GM23338 (cell line): ENCODE data around the gene SEMA3E. TPM values are rescaled to one million over a fixed set of nuclear protein-coding genes. Genes with fewer than 3 reads are reported as not detected.

Experiments
- ATAC-seq: fragments of 200-7000 bp; cut with Tn5 transposase; 3 replicates; pipeline ENCODE4 v1.9.1; 2020
- DNase-seq: peaks from one replicate; pipeline ENCODE4 v3.0.0-alpha.2; 2015; ENCODE audit warnings: low spot score
- H2AFZ ChIP-seq: fragments of 200-600 bp; sonication (generic); 2 replicates; pipeline ENCODE4 v1.8.0; 2016; ENCODE audit warnings: antibody characterized with exemption, mild to moderate bottlenecking, moderate library complexity
- H3F3A ChIP-seq: fragments of 200-600 bp; sonication (generic); replicated peaks from 2 replicates; pipeline ENCODE4 v1.8.0; 2017; ENCODE audit warnings: antibody characterized with exemption, mixed run types, low read depth
- H3K27ac ChIP-seq: fragments of 200-600 bp; sonication (generic); 2 replicates; pipeline ENCODE4 v1.6.1; 2016; ENCODE audit warnings: low read depth
- H3K27me3 ChIP-seq: fragments of 200-600 bp; sonication (generic); 2 replicates; pipeline ENCODE4 v1.8.0; 2016; ENCODE audit warnings: mild to moderate bottlenecking, mixed run types, moderate library complexity; ENCODE audit not compliant: insufficient read depth
- H3K36me3 ChIP-seq: fragments of 200-600 bp; sonication (generic); 2 replicates; pipeline ENCODE4 v1.8.0; 2016; ENCODE audit warnings: mild to moderate bottlenecking; ENCODE audit not compliant: insufficient read depth
- H3K4me1 ChIP-seq: fragments of 200-600 bp; sonication (generic); 2 replicates; pipeline ENCODE4 v1.8.0; 2016; ENCODE audit warnings: mild to moderate bottlenecking, moderate library complexity; ENCODE audit not compliant: insufficient read depth
- H3K4me2 ChIP-seq: fragments of 200-600 bp; sonication (generic); 2 replicates; pipeline ENCODE4 v1.7.1; 2017; ENCODE audit warnings: mixed run types
- H3K4me3 ChIP-seq: fragments of 200-600 bp; sonication (generic); 2 replicates; pipeline ENCODE4 v1.6.1; 2016; ENCODE audit warnings: mixed run types
- H3K79me2 ChIP-seq: fragments of 200-600 bp; sonication (generic); replicated peaks from 2 replicates; pipeline ENCODE4 v1.8.0; 2017; ENCODE audit warnings: mild to moderate bottlenecking; ENCODE audit not compliant: insufficient read depth
- H3K9me2 ChIP-seq: fragments of 200-600 bp; sonication (generic); 2 replicates; pipeline ENCODE4 v1.8.0; 2017; ENCODE audit not compliant: insufficient read depth
- H4K20me1 ChIP-seq: fragments of 200-600 bp; sonication (generic); replicated peaks from 2 replicates; pipeline ENCODE4 v1.8.0; 2017; ENCODE audit warnings: mild to moderate bottlenecking; ENCODE audit not compliant: insufficient read depth
- H3K27ac Mint-ChIP-seq: 2 replicates; pipeline ENCODE4 v1.8.0; 2020; ENCODE audit warnings: inconsistent platforms, mild to moderate bottlenecking, moderate library complexity, mixed read lengths
- H3K27me3 Mint-ChIP-seq: 3 replicates; pipeline ENCODE4 v1.8.0; 2022; ENCODE audit warnings: low read depth, mild to moderate bottlenecking, moderate library complexity, mixed read lengths, inconsistent platforms; ENCODE audit not compliant: insufficient read depth, poor library complexity
- H3K36me3 Mint-ChIP-seq: 3 replicates; pipeline ENCODE4 v1.8.0; 2021; ENCODE audit warnings: low read depth, mild to moderate bottlenecking, inconsistent platforms, moderate library complexity, mixed read lengths
- H3K4me1 Mint-ChIP-seq: 3 replicates; pipeline ENCODE4 v1.8.0; 2020; ENCODE audit warnings: mild to moderate bottlenecking, inconsistent platforms, mixed read lengths
- H3K4me3 Mint-ChIP-seq: 3 replicates; pipeline ENCODE4 v1.8.0; 2021; ENCODE audit warnings: moderate library complexity, mild to moderate bottlenecking, inconsistent platforms, mixed read lengths
- H3K9me3 Mint-ChIP-seq: 3 replicates; pipeline ENCODE4 v1.8.0; 2020; ENCODE audit warnings: moderate library complexity, mild to moderate bottlenecking, inconsistent platforms, mixed read lengths
- EZH2 ChIP-seq: fragments of 200-600 bp; sonication (generic); IDR thresholded peaks from one replicate; pipeline ENCODE4 v1.8.0; 2017; ENCODE audit warnings: antibody characterized with exemption, mild to moderate bottlenecking, low read depth; ENCODE audit not compliant: unreplicated experiment
- EZH2phosphoT487 ChIP-seq: fragments of 200-600 bp; sonication (generic); IDR thresholded peaks from one replicate; pipeline ENCODE4 v1.8.1; 2018; ENCODE audit warnings: antibody characterized with exemption; ENCODE audit not compliant: unreplicated experiment
- JUNB ChIP-seq: IDR thresholded peaks from one replicate; pipeline ENCODE4 v1.6.1; 2016; ENCODE audit warnings: antibody characterized with exemption; ENCODE audit not compliant: unreplicated experiment
- NANOG ChIP-seq: IDR thresholded peaks from 2 replicates; pipeline ENCODE4 v1.6.1; 2016; ENCODE audit warnings: antibody characterized with exemption, borderline replicate concordance
- STAT1 ChIP-seq: IDR thresholded peaks from one replicate; pipeline ENCODE4 v1.6.1; 2016; ENCODE audit warnings: antibody characterized with exemption; ENCODE audit not compliant: unreplicated experiment
- ZNF331 ChIP-seq: fragments of 250-450 bp; sonication (Bioruptor Pico); IDR thresholded peaks from 2 replicates; pipeline ENCODE4 v1.5.0; 2020; ENCODE audit warnings: low read depth, mild to moderate bottlenecking, moderate library complexity
- ZNF462 ChIP-seq: fragments of 250-450 bp; sonication (Bioruptor Pico); IDR thresholded peaks from 2 replicates; pipeline ENCODE4 v1.5.0; 2020; ENCODE audit warnings: mild to moderate bottlenecking, moderate library complexity
- polyA plus RNA-seq: library from polyadenylated mRNA; unstranded; fragments of >200 nt; fragmentation: Nextera tagmentation; extraction: Ambion mirVana; gene quantifications from 2 replicates; pipeline ENCODE4 v1.2.1, GENCODE V29; 2016
- total RNA-seq: library from RNA; depleted of rRNA; stranded (reverse); fragments of >200 nt; shearing (Covaris generic); gene quantifications from 2 replicates; pipeline ENCODE4 v1.2.3, GENCODE V29; 2014
- TF ChIP-seq, protein P1 (sequence below): IDR thresholded peaks from 2 replicates; pipeline ENCODE4 v1.6.1; 2016; ENCODE audit warnings: antibody characterized with exemption
- TF ChIP-seq, protein P2 (sequence below), 2 experiments: fragments of 200-600 bp in 1 of 2; sonication (generic) in 1 of 2; conservative IDR thresholded peaks; 2 replicates each; pipeline versions ENCODE4 v1.5.1 to v1.6.1; 2016 to 2017; ENCODE audit warnings: antibody characterized with exemption in 2 of 2, low read depth in 2 of 2, mild to moderate bottlenecking in 2 of 2, moderate library complexity in 1 of 2

SEMA3E gene
- total and polyA plus RNA-seq, 2 experiments from 2014 or later, result 5.4 to 15.7 TPM

DNA sequence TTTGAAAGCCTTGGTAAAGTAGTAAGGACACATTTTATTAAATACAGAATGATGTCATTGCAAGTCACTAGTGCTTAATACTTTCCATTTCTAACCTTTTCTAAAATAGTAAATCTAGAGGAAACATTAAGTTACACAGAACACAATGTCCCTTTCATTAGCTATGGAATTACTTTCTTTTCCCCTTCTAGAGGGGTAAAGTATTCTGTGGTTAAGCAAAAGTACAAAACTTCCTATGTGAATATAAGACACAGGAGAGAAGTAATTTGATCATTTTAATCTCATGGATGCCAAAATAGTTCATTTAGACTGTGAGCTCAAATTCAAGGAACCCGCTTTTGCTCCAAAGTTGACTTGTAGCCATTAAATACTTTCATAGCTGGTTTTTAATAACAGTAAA, 49.8 kb downstream of the SEMA3E start:
- Histone ChIP-seq H3F3A (no peaks in the 10 kb centered on the region), H3K4me1 (peaks cover 6% of the 10 kb centered on the region; the same call in 1 of the 2 replicates), H3K9me2 (0 out of 2 replicates have a peak, but pooled peaks cover 2% of the 10 kb centered on the region), H3K27me3 (no peaks in the 10 kb centered on the region), H2AFZ (no peak overlapping the region), H3K27ac (no peak overlapping the region), H4K20me1 (no peaks in the 10 kb centered on the region), H3K4me3 (no peak overlapping the region), H3K36me3 (no peaks in the 10 kb centered on the region), H3K79me2 (no peaks in the 10 kb centered on the region), H3K4me2 (no peak overlapping the region)
- Mint-ChIP-seq H3K4me3 (no peak overlapping the region), H3K27ac (no peak overlapping the region), H3K4me1 (peaks cover 4% of the 10 kb centered on the region; the same call in 2 of the 3 replicates), H3K9me3 (no peaks in the 10 kb centered on the region), H3K27me3 (no peaks in the 10 kb centered on the region), H3K36me3 (no peaks in the 10 kb centered on the region)
- TF ChIP-seq EZH2 (no peak), STAT1 (no peak), NANOG (no peak), EZH2phosphoT487 (no peak), JUNB (no peak), ZNF331 (CRISPR knock-in tag) (no peak), ZNF462 (CRISPR knock-in tag) (no peak)
- TF ChIP-seq, protein P1, sequence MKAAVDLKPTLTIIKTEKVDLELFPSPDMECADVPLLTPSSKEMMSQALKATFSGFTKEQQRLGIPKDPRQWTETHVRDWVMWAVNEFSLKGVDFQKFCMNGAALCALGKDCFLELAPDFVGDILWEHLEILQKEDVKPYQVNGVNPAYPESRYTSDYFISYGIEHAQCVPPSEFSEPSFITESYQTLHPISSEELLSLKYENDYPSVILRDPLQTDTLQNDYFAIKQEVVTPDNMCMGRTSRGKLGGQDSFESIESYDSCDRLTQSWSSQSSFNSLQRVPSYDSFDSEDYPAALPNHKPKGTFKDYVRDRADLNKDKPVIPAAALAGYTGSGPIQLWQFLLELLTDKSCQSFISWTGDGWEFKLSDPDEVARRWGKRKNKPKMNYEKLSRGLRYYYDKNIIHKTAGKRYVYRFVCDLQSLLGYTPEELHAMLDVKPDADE, result no peak
- TF ChIP-seq, protein P2, sequence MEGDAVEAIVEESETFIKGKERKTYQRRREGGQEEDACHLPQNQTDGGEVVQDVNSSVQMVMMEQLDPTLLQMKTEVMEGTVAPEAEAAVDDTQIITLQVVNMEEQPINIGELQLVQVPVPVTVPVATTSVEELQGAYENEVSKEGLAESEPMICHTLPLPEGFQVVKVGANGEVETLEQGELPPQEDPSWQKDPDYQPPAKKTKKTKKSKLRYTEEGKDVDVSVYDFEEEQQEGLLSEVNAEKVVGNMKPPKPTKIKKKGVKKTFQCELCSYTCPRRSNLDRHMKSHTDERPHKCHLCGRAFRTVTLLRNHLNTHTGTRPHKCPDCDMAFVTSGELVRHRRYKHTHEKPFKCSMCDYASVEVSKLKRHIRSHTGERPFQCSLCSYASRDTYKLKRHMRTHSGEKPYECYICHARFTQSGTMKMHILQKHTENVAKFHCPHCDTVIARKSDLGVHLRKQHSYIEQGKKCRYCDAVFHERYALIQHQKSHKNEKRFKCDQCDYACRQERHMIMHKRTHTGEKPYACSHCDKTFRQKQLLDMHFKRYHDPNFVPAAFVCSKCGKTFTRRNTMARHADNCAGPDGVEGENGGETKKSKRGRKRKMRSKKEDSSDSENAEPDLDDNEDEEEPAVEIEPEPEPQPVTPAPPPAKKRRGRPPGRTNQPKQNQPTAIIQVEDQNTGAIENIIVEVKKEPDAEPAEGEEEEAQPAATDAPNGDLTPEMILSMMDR (conservative IDR thresholded peaks at IDR 0.05; ENCODE audit: low read depth in 2 of 2), result no peak
- no peak for DNase-seq
- ATAC-seq, result no peak
